HT-29 (cell line): ENCODE results near the gene PHF2. TPM values are rescaled to one million over a fixed set of nuclear protein-coding genes. Genes with fewer than 3 reads are reported as not detected.

Experiments used
- DNase-seq: peaks from one replicate; pipeline ENCODE4 v3.0.0-alpha.2; 2015; ENCODE audit warnings: low spot score
- total RNA-seq: library from RNA; depleted of rRNA; stranded (reverse); fragments of >200 nt; shearing (Covaris generic); gene quantifications from 2 replicates; pipeline ENCODE4 v1.2.3, GENCODE V29; 2014

Gene PHF2
- total RNA-seq, 1 experiment from 2014 or later: 14.2 TPM

GRCh38 chr9:93624431-93624834, 48.0 kb downstream of the PHF2 start:
- DNase-seq: no peak

GRCh38 chr9:93624977-93625376, 48.6 kb downstream of the PHF2 start:
- no peak for DNase-seq

- DNase-seq: no peak
Observed at GRCh38 chr9:93629920-93630319, 53.5 kb downstream of the PHF2 start.

- no peak for DNase-seq
Observed at GRCh38 chr9:93630806-93631411, 54.5 kb downstream of the PHF2 start.

GRCh38 chr9:93633492-93634221, 57.3 kb downstream of the PHF2 start:
- DNase-seq: no peak

GRCh38 chr9:93634311-93635185, 58.2 kb downstream of the PHF2 start:
- no peak for DNase-seq

- DNase-seq: no peak
Observed at GRCh38 chr9:93635186-93636107, 59.1 kb downstream of the PHF2 start.

GRCh38 chr9:93636172-93636661, 59.8 kb downstream of the PHF2 start:
- no peak for DNase-seq

- DNase-seq: no peak
Observed at GRCh38 chr9:93636667-93637066, 60.3 kb downstream of the PHF2 start.

GRCh38 chr9:93637886-93638285, 61.5 kb downstream of the PHF2 start:
- no peak for DNase-seq

GRCh38 chr9:93640027-93640426, 63.6 kb downstream of the PHF2 start:
- DNase-seq: no peak

- no peak for DNase-seq
Observed at GRCh38 chr9:93642961-93643360, 66.6 kb downstream of the PHF2 start.

GRCh38 chr9:93644397-93645088, 68.2 kb downstream of the PHF2 start:
- no peak for DNase-seq

GRCh38 chr9:93645149-93645889, 68.9 kb downstream of the PHF2 start:
- no peak for DNase-seq

GRCh38 chr9:93645921-93646639, 69.7 kb downstream of the PHF2 start:
- no peak for DNase-seq

- no peak for DNase-seq
Observed at GRCh38 chr9:93646640-93647178, 70.3 kb downstream of the PHF2 start.

- no peak for DNase-seq
Observed at GRCh38 chr9:93648181-93648580, 71.8 kb downstream of the PHF2 start.

GRCh38 chr9:93648836-93649235, 72.5 kb downstream of the PHF2 start:
- DNase-seq: no peak
